ENCODE results near the gene EIF2B2. TPM values are rescaled to one million over a fixed set of nuclear protein-coding genes. Genes with fewer than 3 reads are reported as not detected.

EIF2B2 gene
- total RNA-seq, 1 donor from 2014 or later, result 37.7 TPM

- peaks cover 14% of the 10 kb centered on the region for H3K27me3 Mint-ChIP-seq (ENCODE audit: low read depth, unreplicated experiment)
- Histone ChIP-seq H2AFZ (ENCODE audit: low read depth, low read length) (no peak overlapping the region), H3K27ac (ENCODE audit: low read depth, low read length) (no peak overlapping the region), H3K9ac (ENCODE audit: low read length) (peak overlapping the region; percentile 75), H3K27me3 (ENCODE audit: insufficient read depth, low read length) (no peaks in the 10 kb centered on the region), H3K4me2 (ENCODE audit: low read length) (peak overlapping the region; percentile 88), H3K9me3 (ENCODE audit: insufficient read depth, low read depth, low read length) (no peaks in the 10 kb centered on the region), H3K79me2 (ENCODE audit: insufficient read depth, low read length) (peaks cover 10% of the 10 kb centered on the region), H3K4me3 (ENCODE audit: insufficient read depth, low read depth, low read length) (peak overlapping the region; percentile 59), H3K36me3 (ENCODE audit: insufficient read depth, low read length) (no peaks in the 10 kb centered on the region), H3K4me1 (ENCODE audit: insufficient read depth, low read length) (peaks cover 10% of the 10 kb centered on the region), H4K20me1 (ENCODE audit: insufficient read depth, low read length) (no peaks in the 10 kb centered on the region)
- FAIRE-seq, result no peak
- no peak overlapping the region for H3K4me3 Mint-ChIP-seq (ENCODE audit: unreplicated experiment)
- TF ChIP-seq CTCF (IDR thresholded peaks at IDR 0.05; ENCODE audit: insufficient read depth, low read depth, low read length) (no peak), EZH2 (IDR thresholded peaks at IDR 0.05; ENCODE audit: insufficient read depth, low read length) (no peak)
- H3K27ac Mint-ChIP-seq (ENCODE audit: unreplicated experiment), result no peak overlapping the region
- peaks cover 9% of the 10 kb centered on the region for H3K4me1 Mint-ChIP-seq (ENCODE audit: low read depth, unreplicated experiment)
- no peaks in the 10 kb centered on the region for H3K9me3 Mint-ChIP-seq (ENCODE audit: unreplicated experiment)
- peaks cover 6% of the 10 kb centered on the region for H3K36me3 Mint-ChIP-seq (ENCODE audit: low read depth, unreplicated experiment)
- no peak for DNase-seq (ENCODE audit: low read depth)
Measured at GRCh38 chr14:74954232-74954946, 48.3 kb upstream of the EIF2B2 start.

GRCh38 chr14:74954947-74955228 is 47.8 kb upstream of the EIF2B2 start:
- H3K4me1 ChIP-seq (ENCODE audit: insufficient read depth, low read length), result peaks cover 10% of the 10 kb centered on the region
- H3K27ac ChIP-seq (ENCODE audit: low read depth, low read length), result no peak overlapping the region
- FAIRE-seq, result no peak
- peak overlapping the region; percentile 59 for H3K4me3 ChIP-seq (ENCODE audit: insufficient read depth, low read depth, low read length)
- no peaks in the 10 kb centered on the region for H3K27me3 ChIP-seq (ENCODE audit: insufficient read depth, low read length)
- no peak for TF ChIP-seq EZH2 (IDR thresholded peaks at IDR 0.05; ENCODE audit: insufficient read depth, low read length)
- no peak for TF ChIP-seq CTCF (IDR thresholded peaks at IDR 0.05; ENCODE audit: insufficient read depth, low read depth, low read length)
- H2AFZ ChIP-seq (ENCODE audit: low read depth, low read length), result peak overlapping the region; percentile 80
- H3K36me3 Mint-ChIP-seq (ENCODE audit: low read depth, unreplicated experiment), result peaks cover 2% of the 10 kb centered on the region
- H3K9me3 Mint-ChIP-seq (ENCODE audit: unreplicated experiment), result no peaks in the 10 kb centered on the region
- H4K20me1 ChIP-seq (ENCODE audit: insufficient read depth, low read length), result no peaks in the 10 kb centered on the region
- H3K4me2 ChIP-seq (ENCODE audit: low read length), result peak overlapping the region; percentile 88
- peaks cover 13% of the 10 kb centered on the region for H3K27me3 Mint-ChIP-seq (ENCODE audit: low read depth, unreplicated experiment)
- peaks cover 10% of the 10 kb centered on the region for H3K79me2 ChIP-seq (ENCODE audit: insufficient read depth, low read length)
- H3K4me3 Mint-ChIP-seq (ENCODE audit: unreplicated experiment), result no peak overlapping the region
- no peak for DNase-seq (ENCODE audit: low read depth)
- H3K9me3 ChIP-seq (ENCODE audit: insufficient read depth, low read depth, low read length), result no peaks in the 10 kb centered on the region
- no peaks in the 10 kb centered on the region for H3K36me3 ChIP-seq (ENCODE audit: insufficient read depth, low read length)
- peaks cover 9% of the 10 kb centered on the region for H3K4me1 Mint-ChIP-seq (ENCODE audit: low read depth, unreplicated experiment)
- no peak overlapping the region for H3K27ac Mint-ChIP-seq (ENCODE audit: unreplicated experiment)
- H3K9ac ChIP-seq (ENCODE audit: low read length), result peak overlapping the region; percentile 75

Data from astrocyte (in vitro differentiated cells and primary cell).